Measurements from ENCODE around the gene TTC7B. TPM values are rescaled to one million over a fixed set of nuclear protein-coding genes. Genes with fewer than 3 reads are reported as not detected.
A peak's percentile ranks its signal among the peaks of the same experiment; 100 is the strongest.

Gene TTC7B
- 1.3 and 2.4 TPM in 2 replicates for total RNA-seq (2016; rRNA removed; fragmentation: Illumina TruSeq; extraction: Trizol)
- total RNA-seq (2016; cell fraction: cytosol; rRNA removed; fragmentation: Illumina TruSeq; extraction: Trizol; ENCODE audit: low read depth), result 2.6 and 3.2 TPM in 2 replicates
- total RNA-seq (2016; cell fraction: insoluble cytoplasmic fraction; rRNA removed; fragmentation: Illumina TruSeq; extraction: Trizol), result 2.0 TPM in 2 replicates
- 7.9 and 8.4 TPM in 2 replicates for total RNA-seq (2016; cell fraction: membrane; rRNA removed; fragmentation: Illumina TruSeq; extraction: Trizol)
- 1.1 and 2.2 TPM in 2 replicates for total RNA-seq (2016; cell fraction: nucleus; rRNA removed; fragmentation: Illumina TruSeq; extraction: Trizol)
- polyA plus RNA-seq (2011; rRNA removed), result 3.2 and 4.5 TPM in 2 replicates
- polyA plus RNA-seq (2011; cell fraction: cytosol; rRNA removed), result 2.5 and 3.9 TPM in 2 replicates
- 2.6 and 2.8 TPM in 2 replicates for polyA plus RNA-seq (2011; cell fraction: nucleus; rRNA removed)
- 3.0 and 5.4 TPM in 2 replicates for polyA plus RNA-seq (2012)
- 4.6 and 7.5 TPM in 2 replicates for polyA plus RNA-seq (2016; cell fraction: cytosol; fragmentation: Illumina TruSeq; extraction: Trizol; ENCODE audit: low read depth)
- 3.9 and 4.3 TPM in 2 replicates for polyA plus RNA-seq (2016; cell fraction: insoluble cytoplasmic fraction; fragmentation: Illumina TruSeq; extraction: Trizol; ENCODE audit: low read depth)
- 8.4 and 12.0 TPM in 2 replicates for polyA plus RNA-seq (2016; cell fraction: membrane; fragmentation: Illumina TruSeq; extraction: Trizol; ENCODE audit: low read depth)
- 3.6 and 5.4 TPM in 2 replicates for polyA plus RNA-seq (2016; cell fraction: nucleus; fragmentation: Illumina TruSeq; extraction: Trizol; ENCODE audit: insufficient read depth, low read depth)
- polyA minus RNA-seq (2011; rRNA and poly(A)+ RNA removed; ENCODE audit: low replicate concordance), result 6.2 and 22.2 TPM in 2 replicates
- 4.2 and 9.8 TPM in 2 replicates for polyA minus RNA-seq (2011; cell fraction: cytosol; rRNA and poly(A)+ RNA removed)
- polyA minus RNA-seq (2011; cell fraction: nucleus; rRNA and poly(A)+ RNA removed), result 1.8 and 3.2 TPM in 2 replicates
- percentile 35 among the genes with signal in this experiment for Bru-seq, nascent RNA
- percentile 30 among the genes with signal in this experiment for BruChase-seq, experiment 1, labeled RNA remaining after a 6-hour chase
- BruChase-seq, experiment 2, labeled RNA remaining after a 2-hour chase, result percentile 32 among the genes with signal in this experiment
- long read RNA-seq, experiment 1, result 0 reads
- long read RNA-seq, experiment 2, full-length matches to known transcripts, result 2 of 6 reads
- long read RNA-seq, experiment 2, partial matches to known transcripts, result 0 of 6 reads
- long read RNA-seq, experiment 2, other reads (novel, unspliced or antisense), result 4 of 6 reads

GRCh38 chr14:90815822-90816662 lies at the start of gene TTC7B:
TTC7B (minus strand) TSS chr14:90816430; CDS start chr14:90816295, 135 bp downstream.
- Histone ChIP-seq H3K79me2 (ENCODE audit: insufficient read depth, low read length) (no peaks in the 10 kb centered on the region), H3K36me3 (replicated peaks in 1 of 2; ENCODE audit: control insufficient read depth in 1 of 2, insufficient read depth in 2 of 2, low read length in 2 of 2) (no peaks in the 10 kb centered on the region), H3K27me3 (ENCODE audit: control insufficient read depth in 1 of 2, insufficient read depth in 2 of 2, low read length in 2 of 2) (peaks cover 0 to 20% of the 10 kb centered on the region in 2 experiments), H4K20me1 (ENCODE audit: insufficient read depth, low read length) (no peaks in the 10 kb centered on the region), H2AFZ (ENCODE audit: low read length) (peak within 1 kb of the TSS; percentile 60), H3K9me3 (ENCODE audit: low read length) (no peaks in the 10 kb centered on the region), H3K27ac (ENCODE audit: extremely low read length, insufficient read depth, low read length) (no peak within 1 kb of the TSS), H3K4me1 (ENCODE audit: insufficient read depth, low read length) (peaks cover 25% of the 10 kb centered on the region), H3K4me3 (replicated peaks in 1 of 3; ENCODE audit: insufficient read depth in 1 of 3, low read depth in 2 of 3, low read length in 3 of 3) (peak within 1 kb of the TSS; percentile 58 to 65 (median 59); a peak in 4 of 6 replicates), H3K4me2 (ENCODE audit: low read depth, low read length) (peak within 1 kb of the TSS; percentile 64), H3K9ac (ENCODE audit: insufficient read depth, low read depth, low read length) (peak within 1 kb of the TSS; percentile 46; the same call in 1 of the 2 replicates)
- FAIRE-seq (no peak), ATAC-seq (peak; percentile 78), DNase-seq (ENCODE audit: low spot score) (no peak)
- 5% methylated on average over 26 of the region's 111 CpGs for WGBS (ENCODE audit: low lambda C conversion rate)
- no TSS peak for BruUV-seq (replicated peaks)
- intact Hi-C loops (cut with micrococcal nuclease; ENCODE audit: unreplicated experiment) (no loop called here), in situ Hi-C loops (cut with HindIII; ENCODE audit: extremely low pct_ligation_motif_present, low pct_unique_long_range_greater_than_20kb) (no loop called here)
- CTCF ChIA-PET (ENCODE audit: low intra/inter-chr PET ratio, low total read pairs), result no interaction called here
- POLR2A ChIA-PET, result no interaction called here
- TF ChIP-seq, protein P1, sequence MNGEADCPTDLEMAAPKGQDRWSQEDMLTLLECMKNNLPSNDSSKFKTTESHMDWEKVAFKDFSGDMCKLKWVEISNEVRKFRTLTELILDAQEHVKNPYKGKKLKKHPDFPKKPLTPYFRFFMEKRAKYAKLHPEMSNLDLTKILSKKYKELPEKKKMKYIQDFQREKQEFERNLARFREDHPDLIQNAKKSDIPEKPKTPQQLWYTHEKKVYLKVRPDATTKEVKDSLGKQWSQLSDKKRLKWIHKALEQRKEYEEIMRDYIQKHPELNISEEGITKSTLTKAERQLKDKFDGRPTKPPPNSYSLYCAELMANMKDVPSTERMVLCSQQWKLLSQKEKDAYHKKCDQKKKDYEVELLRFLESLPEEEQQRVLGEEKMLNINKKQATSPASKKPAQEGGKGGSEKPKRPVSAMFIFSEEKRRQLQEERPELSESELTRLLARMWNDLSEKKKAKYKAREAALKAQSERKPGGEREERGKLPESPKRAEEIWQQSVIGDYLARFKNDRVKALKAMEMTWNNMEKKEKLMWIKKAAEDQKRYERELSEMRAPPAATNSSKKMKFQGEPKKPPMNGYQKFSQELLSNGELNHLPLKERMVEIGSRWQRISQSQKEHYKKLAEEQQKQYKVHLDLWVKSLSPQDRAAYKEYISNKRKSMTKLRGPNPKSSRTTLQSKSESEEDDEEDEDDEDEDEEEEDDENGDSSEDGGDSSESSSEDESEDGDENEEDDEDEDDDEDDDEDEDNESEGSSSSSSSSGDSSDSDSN (CRISPR knock-in tag; IDR thresholded peaks at IDR 0.05), result peak; percentile 31; the same call in 1 of the 2 replicates
- TF ChIP-seq, protein P2, sequence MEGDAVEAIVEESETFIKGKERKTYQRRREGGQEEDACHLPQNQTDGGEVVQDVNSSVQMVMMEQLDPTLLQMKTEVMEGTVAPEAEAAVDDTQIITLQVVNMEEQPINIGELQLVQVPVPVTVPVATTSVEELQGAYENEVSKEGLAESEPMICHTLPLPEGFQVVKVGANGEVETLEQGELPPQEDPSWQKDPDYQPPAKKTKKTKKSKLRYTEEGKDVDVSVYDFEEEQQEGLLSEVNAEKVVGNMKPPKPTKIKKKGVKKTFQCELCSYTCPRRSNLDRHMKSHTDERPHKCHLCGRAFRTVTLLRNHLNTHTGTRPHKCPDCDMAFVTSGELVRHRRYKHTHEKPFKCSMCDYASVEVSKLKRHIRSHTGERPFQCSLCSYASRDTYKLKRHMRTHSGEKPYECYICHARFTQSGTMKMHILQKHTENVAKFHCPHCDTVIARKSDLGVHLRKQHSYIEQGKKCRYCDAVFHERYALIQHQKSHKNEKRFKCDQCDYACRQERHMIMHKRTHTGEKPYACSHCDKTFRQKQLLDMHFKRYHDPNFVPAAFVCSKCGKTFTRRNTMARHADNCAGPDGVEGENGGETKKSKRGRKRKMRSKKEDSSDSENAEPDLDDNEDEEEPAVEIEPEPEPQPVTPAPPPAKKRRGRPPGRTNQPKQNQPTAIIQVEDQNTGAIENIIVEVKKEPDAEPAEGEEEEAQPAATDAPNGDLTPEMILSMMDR (CRISPR knock-in tag; IDR thresholded peaks at IDR 0.05), result peak; percentile 33; the same call in 1 of the 2 replicates
- TF ChIP-seq ZFY (CRISPR knock-in tag; IDR thresholded peaks at IDR 0.05) (peak; percentile 28; the same call in 1 of the 2 replicates), KMT2A (CRISPR knock-in tag; IDR thresholded peaks at IDR 0.05) (no peak)
